Right lung (tissue), 5 donors: ENCODE measurements around the gene DCAF12. TPM values are rescaled to one million over a fixed set of nuclear protein-coding genes. Genes with fewer than 3 reads are reported as not detected.

Source experiments
- DNase-seq, 2 donors: peaks; one replicate each; pipeline ENCODE4 v3.0.0-alpha.2; 2013
- polyA plus RNA-seq, 5 donors: library from polyadenylated mRNA; unstranded; fragments of 120-200 nt; gene quantifications; one replicate each; pipeline versions ENCODE4 v1.2.1 to v1.2.3, GENCODE V29; 2013; ENCODE audit warnings: inconsistent platforms in 1 of 5, low replicate concordance in 1 of 5; ENCODE audit not compliant: insufficient read length in 5 of 5, insufficient read depth in 1 of 5

The DCAF12 gene
- polyA plus RNA-seq, 5 donors: 57.7 to 70.1 (median 66.6) TPM

DNA sequence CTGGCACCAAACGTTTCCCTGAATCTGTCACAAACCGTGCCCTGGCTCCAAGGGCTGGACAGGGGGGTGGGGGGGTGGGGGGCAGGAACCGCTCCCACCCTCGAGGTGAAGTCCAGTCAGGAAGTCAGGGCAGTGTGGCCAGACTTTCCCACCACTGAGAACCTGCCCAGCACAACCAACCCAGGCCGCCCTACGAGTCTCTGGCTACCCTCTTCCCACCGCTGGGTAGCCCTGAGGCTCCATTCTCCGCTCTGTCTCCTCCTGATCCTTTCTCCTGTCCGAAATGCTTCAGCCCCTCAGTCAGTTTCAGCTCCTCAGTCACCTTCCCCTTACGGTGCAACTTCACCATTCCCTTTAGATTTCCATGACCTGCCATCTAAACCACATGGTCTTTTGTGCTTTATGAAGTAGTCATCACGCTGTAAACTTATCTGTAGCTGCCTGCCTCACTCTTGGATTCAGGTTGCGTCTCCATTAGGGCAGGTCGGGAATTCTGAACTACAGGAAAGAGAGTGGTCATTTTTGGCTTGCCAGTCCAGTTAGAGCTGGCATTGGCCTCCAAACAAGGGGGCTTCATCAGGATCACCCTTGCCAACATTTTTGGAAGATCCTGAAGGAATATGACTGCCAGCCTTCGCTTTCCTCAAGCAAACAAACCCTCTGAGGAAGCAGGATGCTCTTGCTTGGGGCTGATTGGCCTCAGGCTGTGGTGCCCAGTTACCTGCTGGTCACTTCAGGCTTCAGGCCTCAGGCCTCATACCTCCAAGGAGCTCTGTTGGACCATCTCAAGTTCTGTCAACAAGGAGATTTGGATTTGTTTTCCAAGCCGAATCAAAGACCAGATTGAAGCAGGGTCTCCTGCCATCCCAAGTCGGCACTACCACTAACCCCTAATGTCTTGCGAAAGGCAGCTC, 794 bp upstream of the DCAF12 start:
- DNase-seq: no peak

DNA sequence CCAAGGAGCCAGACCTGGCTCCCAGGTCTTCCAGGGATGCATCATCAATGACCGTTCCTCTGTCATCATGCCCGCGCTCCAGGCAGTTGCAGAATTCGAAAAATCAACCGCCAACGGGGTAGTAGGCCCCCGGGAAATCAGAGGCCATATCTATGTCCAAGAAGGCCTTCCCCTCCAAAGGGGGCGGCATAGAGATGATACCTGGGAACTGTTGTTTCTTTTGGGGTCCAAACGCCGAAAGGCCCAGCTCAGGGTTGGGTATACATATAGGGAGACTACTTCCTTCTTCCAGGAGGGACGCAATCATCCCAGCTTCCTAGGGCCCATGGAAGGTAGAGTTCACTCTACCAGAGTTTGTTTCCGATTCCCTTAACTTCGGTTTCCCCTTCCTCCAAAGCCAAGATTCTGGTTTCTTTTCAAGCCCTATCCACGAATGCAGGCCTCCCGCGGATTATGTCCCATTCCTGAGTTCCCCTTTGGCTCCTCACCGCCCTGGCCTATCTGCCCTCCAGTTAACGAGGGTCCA, 754 bp downstream of the DCAF12 start:
- no peak for DNase-seq

DNA sequence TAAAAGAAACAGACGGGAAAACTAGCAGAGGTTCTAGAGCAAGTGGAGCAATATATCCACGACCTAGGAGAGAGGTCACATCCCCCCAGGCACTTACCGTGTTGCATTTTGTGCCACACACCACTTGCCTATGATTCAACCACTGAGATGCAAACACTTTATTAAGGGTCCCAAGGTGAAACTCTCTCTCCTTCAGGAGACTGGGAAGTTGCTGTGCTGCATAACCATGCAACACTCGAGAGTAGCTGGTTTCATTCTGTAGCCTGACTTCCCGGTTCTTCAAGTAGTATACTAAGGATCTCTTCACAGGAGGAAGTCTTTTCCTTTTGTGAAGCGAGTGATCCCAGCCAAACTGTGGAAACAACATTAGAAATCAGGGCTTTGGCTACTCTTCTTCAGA, 1.6 kb downstream of the DCAF12 start:
- DNase-seq: peak in 1 of 2 donors; percentile 16

DNA sequence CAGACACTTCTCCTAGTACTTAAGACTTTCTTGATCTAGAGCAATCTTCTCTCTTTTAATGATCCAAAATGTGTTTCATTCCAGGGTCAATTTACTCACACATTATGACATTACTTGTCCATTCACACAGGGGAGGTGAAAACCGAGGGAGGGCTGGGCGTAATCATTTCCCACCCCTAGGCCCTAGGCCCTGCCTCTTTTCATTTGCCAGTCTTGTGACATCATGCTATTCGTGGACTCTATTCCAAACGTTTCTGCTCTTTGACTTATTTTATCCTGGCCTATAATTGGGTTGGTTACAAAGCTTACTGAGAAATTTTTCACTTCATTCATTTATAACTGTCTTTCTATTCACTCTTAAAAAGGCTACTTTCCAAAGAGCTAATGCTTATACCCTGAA, 2.4 kb downstream of the DCAF12 start:
- no peak for DNase-seq

- no peak for DNase-seq
Observed at GRCh38 chr9:34123682-34124081, 2.8 kb downstream of the DCAF12 start.

GRCh38 chr9:34121996-34122395, 4.5 kb downstream of the DCAF12 start:
- DNase-seq: peak; percentile 59 to 70

DNA sequence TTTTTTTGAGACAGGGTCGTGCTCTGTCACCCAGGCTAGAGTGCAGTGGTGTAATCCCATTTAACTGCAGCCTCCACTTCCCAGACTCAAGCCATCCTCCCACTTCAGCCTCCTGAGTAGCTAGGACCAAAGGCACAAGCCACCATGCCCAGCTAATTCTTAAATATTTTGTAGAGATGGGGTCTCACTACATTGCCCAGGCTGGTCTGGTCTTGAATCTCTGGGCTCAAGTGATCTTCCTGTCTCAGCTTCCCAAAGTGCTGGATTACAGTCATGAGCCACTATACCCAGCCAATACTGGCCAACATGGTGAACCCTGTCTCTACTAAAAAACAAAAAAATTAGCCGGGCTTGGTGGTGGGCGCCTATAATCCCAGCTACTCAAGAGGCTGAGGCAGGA, 6.8 kb downstream of the DCAF12 start:
- DNase-seq: no peak

DNA sequence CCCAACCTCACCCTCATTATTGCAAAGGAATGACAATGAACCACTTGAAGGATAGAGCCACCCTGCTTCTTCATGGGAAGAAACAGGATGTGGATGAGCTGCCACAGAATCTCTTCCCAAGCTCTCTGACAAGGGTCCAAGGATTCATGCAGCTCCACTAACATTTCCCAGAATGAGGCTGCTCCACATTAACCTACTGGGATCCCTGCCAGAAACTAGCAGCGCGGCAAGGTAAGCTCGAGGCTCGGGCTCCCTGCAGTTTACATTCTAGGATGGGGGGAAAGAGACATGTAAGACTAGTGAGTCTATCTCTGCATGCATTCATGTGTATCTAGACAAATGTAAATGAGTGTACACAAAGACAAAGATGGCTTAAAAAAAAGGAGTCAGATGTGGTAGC, 12.1 kb downstream of the DCAF12 start:
- no peak for DNase-seq

DNA sequence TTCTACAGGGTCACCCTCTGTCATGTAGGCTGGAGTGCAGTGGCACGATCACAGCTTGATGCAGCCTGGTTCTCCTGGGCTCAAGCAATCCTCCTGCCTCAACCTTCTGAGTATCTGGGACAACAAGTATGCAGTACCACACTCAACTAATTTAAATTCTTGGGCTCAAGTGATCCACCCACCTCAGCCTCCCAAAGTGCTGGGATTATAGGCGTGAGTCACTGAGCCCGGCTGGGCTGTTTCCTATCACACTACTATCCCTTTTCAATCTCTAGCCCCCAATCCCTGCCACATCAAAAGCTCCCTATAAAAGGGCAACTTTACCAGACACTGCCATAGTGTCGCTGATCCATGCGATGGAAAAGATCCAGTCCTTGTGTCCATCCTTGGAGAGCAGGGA, 20.4 kb downstream of the DCAF12 start:
- no peak for DNase-seq

- DNase-seq: no peak
Observed at GRCh38 chr9:34102796-34103195, 23.7 kb downstream of the DCAF12 start.

GRCh38 chr9:34098307-34098706, 28.2 kb downstream of the DCAF12 start:
- no peak for DNase-seq

GRCh38 chr9:34097865-34098264, 28.6 kb downstream of the DCAF12 start:
- no peak for DNase-seq

- DNase-seq: no peak
Observed at GRCh38 chr9:34096751-34097150, 29.7 kb downstream of the DCAF12 start.

GRCh38 chr9:34093578-34093977, 32.9 kb downstream of the DCAF12 start:
- DNase-seq: no peak

GRCh38 chr9:34089311-34089710, 37.2 kb downstream of the DCAF12 start:
- DNase-seq: no peak

- DNase-seq: no peak
Observed at GRCh38 chr9:34087370-34087769, 39.1 kb downstream of the DCAF12 start.

GRCh38 chr9:34086864-34087263, 39.6 kb downstream of the DCAF12 start:
- DNase-seq: no peak

DNA sequence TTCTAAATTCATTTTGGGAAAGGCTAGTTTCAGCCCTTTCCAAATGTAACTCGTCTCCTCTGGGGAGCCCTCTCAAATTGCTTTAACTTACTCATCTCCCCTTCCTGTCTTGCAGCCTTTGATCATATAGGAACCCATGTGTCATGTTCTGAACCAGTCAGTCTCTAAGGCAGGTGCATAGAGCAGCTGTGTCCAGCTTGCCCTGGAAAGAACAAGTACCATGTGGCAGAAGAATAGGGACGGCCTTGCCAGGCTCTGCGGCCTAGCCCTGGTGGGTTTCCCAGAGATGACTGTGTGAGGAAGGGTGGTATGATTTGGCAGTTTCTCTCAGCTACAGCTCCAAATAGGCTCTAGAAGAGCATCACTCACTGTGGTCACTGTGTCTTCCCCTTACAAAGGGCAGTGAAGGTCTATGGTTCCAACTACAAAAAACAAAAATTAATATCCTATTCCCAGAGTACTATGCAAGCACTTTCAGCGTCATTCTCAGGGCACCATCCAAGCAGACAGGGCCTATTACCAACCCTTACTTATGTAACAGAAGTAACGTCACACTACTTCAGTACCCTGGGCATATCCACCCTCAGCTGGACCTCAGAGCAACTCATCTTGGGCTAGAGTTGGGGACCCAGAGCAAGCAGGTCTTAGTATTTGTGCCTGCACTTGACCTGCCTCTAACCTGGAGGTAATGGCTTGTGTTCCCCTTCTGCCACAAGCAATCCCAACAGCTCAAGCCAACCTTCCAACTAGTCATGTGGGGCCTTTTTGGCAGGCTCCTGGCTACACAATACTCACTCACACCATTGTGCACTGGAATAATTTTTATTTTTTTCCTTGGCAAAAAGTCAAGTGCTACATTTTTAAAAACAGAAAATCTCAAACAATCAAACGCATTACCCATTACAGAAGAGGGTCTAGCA, 40.7 kb downstream of the DCAF12 start:
- DNase-seq: no peak

- no peak for DNase-seq
Observed at GRCh38 chr9:34084562-34084961, 41.9 kb downstream of the DCAF12 start.

DNA sequence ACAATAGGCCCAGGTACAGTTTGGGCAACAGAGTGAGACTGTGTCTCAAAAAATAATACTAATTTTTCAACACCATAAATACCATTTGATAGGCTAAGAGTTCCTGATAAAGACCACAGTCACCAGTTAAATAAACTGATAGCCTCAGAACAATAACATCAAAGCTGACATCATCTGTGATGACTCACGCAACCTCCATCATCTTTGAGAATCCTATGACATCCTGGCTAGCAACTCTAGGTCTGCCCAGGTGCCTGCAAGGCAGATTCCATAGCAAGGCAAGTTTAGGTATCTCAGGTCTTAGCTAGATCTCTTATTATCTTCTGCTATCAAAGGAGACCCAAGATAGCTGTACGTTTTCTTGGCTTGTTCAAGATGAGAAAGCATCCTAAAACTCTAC, 47.3 kb downstream of the DCAF12 start:
- no peak for DNase-seq

- peak in 1 of 2 donors; percentile 23 for DNase-seq
Observed at GRCh38 chr9:34072868-34073590, 53.5 kb downstream of the DCAF12 start.

DNA sequence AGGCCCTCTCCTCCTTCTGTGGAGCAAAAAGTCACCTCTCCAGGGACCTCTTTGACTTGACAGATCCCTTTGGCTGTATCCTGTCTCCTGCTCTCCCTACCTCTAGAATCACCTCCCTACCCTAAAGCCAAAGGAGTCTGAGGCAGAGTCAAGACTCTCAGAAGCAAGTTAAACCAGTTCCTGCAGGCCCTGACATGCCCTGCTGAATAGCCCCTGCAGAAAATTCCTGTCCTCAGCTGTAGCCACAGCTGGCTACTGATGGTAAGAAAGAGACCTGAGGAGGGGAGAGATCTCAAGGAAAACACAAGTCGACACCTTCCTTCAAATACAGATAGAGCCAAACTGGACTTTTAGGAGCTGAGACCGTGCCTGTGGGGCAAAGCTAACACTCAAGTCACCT, 54.1 kb downstream of the DCAF12 start:
- peak; percentile 38 to 42 for DNase-seq
